HS-27A (cell line): Measurements from ENCODE around the gene DCDC2C.
"Not testable (repeated sequence)": the region's sequence is repeated elsewhere in the genome, so short reads cannot be mapped to it uniquely, and the experiment has no call there.

Experiments
- DNase-seq: peaks from one replicate; pipeline ENCODE4 v3.0.0-alpha.2; 2012; ENCODE audit warnings: low read depth, missing footprints

Gene DCDC2C

DNA sequence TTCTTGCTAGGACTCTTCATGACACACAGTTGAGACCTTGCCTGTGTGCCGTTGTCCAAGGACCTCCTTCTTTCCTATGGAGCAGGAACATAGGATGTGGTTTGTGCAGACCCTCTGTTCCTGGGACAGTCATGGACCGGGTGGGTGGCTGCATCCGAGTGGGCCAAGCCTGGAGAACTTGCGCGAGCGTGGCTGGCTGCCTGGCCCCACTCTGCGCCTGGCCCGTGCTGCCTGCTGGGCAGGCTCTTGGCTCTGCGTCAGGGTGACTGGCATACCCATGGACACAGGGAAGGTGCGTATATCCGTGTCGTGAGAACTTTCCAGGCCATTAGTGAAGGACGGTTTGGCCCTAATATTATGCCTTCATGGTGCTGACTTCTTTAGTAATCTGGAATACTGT, 68.2 kb downstream of the DCDC2C start:
- no peak for DNase-seq

- DNase-seq: no peak
Observed at GRCh38 chr2:3774336-3774735, 71.0 kb downstream of the DCDC2C start.

- no peak for DNase-seq
Observed at GRCh38 chr2:3776311-3776710, 72.9 kb downstream of the DCDC2C start.

GRCh38 chr2:3777966-3778365, 74.6 kb downstream of the DCDC2C start:
- DNase-seq: no peak

DNA sequence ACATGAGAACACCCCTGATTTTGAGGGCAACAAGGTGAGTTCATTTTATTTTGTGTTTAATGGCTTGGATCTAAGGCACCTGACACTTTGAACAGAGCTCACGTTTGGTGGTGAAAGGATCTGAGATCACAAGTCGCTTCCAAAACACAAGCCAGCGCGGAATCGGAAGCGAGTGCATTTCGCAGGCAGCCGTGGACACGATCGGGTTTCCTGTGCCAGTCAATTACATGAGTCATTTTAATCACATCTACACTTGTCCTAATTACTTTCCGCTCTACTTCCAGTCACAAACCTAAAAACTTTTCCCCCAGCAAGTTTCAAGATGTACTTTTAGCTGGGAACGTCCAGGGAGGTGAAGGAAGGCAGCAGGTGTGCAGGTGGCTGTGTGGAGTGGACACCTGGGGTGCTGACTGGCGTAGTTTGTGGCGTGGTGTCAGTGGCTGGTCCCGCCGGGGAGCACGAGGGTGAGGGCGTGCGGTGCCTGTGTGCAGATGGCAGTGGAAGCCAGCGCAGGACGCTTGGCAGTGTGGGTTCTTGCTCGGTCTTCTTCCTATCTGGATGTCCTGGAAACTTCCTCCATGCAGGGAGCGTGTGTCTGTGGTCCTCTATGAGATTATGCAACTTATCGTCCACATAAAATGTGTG, 75.6 kb downstream of the DCDC2C start:
- DNase-seq: no peak

DNA sequence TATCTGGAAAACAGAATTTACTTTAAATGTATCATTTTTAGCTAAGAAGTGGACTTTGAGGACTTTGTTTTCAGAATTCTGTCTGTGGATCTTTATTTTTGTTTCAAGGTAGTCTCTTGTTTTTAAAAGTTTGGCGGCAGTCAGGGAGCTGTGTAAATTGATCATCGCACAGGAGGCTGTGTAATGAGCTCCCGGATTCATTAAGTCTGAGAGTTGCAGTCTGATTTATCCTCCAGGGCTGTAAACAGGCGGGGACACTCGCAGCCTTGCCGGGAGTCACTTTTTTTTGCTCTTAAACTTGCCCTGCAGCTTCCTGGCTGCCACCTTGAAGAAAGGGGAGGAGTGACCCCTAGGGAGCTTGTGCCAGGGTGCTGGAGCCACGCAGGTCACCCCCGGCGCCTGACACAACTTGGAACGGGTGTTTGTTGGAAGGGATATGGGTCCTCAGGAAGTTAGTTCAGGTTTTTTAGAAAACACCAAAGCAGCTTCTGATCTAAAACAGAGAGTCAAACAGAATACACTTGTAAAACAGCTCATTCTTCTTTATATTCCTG, 76.2 kb downstream of the DCDC2C start:
- DNase-seq: no peak

DNA sequence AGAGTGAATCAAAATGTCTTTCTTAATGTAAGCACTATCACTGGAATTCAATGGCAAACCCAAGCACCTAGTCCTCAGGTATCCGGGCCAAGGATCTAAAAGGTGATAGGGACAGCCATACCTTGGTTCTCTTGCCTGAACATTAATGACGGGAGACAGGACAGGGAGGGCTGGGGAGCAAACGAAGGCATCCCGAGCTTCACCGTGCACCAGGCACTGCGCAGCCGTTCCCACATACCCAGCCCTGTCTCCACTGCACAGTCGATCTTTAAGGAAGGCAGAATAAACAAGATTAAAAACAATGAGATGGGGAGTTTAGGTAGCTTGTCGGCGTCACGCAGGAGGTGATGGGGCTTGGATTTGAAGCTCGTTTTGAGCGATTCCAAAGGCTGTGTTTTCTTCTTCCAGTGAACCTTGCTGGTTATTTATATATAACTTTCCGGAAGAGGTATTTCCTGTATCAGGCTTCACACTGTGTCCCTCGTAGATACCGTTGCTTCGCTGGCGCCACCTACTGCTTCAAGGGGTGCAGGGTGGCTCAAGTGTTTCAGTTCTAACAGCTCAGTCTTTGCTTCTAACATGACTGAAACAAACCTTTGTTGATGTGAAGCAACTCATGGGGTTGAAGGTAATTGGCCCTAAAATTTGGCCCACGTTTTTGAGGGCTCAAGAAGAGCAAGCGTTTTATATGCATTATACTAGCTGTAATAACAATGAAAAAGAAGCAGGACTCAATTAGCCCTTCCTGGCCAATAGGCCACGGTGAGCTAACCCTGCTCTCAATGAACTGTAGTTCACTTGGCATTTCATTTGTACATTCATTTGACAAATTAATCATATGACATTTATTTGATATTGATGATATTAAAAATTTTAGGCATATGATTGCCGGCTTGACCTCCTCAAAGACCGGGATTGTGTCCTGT, 77.4 kb downstream of the DCDC2C start:
- DNase-seq: no peak

GRCh38 chr2:3784731-3785130, 81.4 kb downstream of the DCDC2C start:
- DNase-seq: no peak

DNA sequence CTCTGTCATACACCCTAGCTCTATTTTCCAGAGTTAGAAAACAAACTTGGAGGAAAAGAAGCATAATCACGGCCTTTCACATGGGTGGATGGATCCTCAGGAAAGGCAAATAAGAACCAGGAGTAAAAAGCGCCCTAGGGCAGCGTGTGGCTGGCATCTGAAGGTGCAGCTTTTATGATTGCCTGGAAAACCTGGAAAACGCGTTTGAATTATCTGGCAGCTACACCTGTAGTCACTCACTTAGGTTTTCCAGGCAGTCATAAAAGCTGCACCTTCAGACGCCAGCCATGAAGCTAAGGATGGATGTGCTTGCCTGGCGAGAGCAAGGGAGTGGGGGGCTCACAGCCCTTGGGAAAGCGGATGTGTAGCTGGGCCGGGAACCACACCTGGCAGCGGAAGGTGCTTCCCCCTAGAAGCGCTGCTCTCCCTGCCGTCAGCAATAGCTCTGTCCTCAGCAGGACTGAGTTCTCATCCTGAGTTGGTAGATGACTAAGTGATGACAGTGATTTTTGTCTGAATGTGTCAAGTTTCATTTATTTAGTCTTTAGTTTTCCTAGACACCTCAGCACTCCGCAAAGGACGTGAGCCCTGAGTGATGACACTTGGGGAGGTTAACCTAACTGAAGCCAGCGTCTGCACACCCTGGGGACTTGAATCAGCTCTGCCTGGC, 82.0 kb downstream of the DCDC2C start:
- DNase-seq: no peak

GRCh38 chr2:3785890-3786273, 82.5 kb downstream of the DCDC2C start:
- DNase-seq: no peak

GRCh38 chr2:3787768-3788167, 84.4 kb downstream of the DCDC2C start:
- DNase-seq: no peak

DNA sequence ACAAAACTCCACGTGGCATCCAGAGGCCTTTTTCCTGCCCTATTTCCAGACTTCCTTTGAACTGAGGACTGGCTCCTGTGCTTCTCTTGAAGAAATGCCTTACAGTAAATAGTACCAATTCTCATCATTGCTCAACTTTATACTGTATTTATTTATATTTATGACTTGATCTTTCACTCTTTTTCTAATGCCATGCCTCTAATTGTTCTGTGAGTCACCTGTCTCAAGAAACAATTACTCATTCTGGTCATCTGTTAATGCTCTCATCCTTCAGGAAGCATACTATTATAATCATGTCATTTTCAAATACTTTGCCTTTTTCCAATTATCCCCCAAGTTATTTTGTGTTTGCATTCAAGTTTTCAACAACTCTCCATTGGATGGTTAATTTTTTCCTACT, 85.9 kb downstream of the DCDC2C start:
- DNase-seq: no peak

DNA sequence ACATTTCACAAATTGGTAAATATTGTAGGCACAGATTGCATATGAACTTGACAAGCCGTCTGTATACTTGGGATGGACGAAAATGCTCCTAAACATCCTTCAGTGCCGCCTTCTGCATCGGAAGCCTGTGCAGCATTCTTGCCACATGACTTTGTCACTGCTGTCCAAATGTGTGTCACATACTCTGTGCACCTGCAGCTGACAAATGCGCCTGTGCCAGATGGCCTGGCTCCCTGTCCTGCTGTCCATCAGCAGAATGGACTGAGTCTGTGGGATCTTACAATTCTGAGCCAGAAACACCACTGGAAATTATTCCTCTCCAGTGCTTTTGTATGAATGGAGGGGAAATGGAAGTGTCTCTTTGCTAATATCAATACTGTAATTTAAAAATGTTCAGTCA, 89.9 kb downstream of the DCDC2C start:
- DNase-seq: no peak

GRCh38 chr2:3801506-3801905, 98.1 kb downstream of the DCDC2C start:
- no peak for DNase-seq

- no peak for DNase-seq
Observed at GRCh38 chr2:3805201-3805939, 102.0 kb downstream of the DCDC2C start.

DNA sequence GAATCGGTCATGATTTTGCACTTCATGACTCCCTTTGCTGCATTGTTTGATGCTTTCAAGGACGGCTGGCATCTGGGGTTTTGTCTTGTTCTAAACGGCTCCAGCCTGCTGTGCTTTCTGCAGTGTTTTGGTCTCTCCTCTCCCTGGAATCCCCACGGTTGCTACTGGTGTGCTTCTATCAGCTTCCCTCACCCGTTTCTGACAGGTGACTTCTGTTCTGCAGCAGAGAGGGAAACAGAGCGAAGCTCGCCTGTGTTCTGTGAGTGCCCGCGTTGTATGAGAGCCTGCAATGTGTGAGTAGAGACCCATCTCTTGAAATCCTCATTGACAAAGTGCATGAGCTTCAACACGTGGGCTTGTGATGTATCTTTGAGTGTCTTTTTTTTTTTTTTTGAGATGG, 102.8 kb downstream of the DCDC2C start:
- DNase-seq: no peak

DNA sequence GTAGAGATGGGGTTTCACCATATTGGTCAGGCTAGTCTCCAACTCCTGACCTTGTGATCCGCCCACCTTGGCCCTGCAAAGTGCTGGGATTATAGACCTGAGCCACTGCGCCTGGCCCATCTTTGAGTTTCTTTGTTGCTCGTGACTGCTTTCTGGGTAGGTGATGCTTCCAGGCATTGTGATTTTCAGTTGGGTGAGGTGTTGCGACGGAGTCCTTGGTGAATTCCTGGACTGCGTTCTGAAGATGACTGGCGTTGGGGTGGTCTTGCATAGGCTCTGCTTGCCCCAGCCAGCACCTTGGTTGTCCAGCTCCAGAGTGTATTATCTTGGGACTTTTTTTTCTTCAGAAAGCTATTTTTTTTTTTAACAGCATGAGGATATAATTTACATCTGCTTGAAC, 103.4 kb downstream of the DCDC2C start:
- no peak for DNase-seq

DNA sequence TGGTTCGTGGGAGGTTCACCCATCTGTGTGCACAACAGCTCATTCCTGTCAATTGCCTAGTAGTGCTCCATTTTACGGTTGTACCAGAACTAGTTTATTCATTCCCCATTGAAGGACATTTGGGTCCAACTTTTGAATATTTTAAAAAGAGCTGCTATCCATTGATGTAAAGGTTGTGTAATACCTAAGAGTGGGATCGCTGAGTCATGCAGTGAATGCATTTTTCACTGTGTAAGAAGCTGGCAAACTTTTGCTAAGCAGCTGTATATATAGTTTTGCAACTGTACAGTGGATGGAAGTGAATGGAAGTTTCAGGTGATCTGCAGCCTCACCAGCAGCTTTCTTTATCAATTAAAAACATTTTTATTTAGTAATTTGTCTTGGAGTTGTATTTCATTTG, 104.5 kb downstream of the DCDC2C start:
- no peak for DNase-seq

DNA sequence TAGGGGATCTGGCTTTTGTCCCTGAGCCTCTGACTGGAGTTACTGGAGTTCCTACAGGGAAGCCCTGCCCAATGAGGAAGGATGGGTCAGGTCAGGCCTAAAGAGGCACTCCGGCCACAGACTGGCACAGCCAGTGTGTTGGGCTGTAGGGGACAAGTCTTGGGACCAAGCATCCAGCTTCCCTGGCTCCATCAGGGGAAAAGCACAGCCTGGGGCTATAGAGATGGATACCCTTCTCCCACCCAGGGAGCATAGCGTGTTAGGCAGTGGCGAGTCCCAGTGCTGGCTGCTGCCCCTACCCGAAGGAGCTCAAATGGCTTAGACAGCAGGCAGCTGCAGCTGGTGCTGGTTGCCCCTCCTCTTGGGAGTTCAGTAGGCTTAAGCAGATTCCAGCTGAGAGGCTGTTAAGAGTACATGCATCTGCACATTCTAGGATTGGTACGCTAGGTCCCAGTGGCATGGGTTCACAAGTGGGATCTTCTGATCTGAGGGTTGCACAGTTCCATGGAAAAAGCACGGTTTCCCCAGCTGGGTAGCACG, 111.4 kb downstream of the DCDC2C start:
- DNase-seq: no peak

GRCh38 chr2:3817144-3817543, 113.8 kb downstream of the DCDC2C start:
- DNase-seq: not testable (repeated sequence)

DNA sequence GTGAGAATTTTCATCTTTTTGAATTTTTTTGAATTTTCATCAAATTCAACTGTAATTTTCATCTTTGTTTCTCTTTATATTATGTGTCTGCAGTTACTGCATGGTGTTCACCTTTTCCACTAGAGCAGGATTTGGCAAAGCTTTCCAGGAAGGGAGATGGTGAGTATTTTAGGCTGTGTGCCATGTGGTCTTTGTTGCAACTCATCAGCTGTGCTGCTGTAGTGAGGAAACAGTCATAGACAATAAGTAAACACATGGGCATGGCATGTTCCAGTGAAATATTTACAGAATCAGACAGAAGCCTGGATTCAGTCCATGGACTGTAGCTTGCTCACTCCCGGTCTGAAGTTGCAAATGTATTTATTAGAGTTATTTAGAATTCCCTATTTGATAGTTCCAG, 120.4 kb downstream of the DCDC2C start:
- DNase-seq: no peak
